WERI-Rb-1 (cell line): Measurements from ENCODE around the gene LRP5.

Source experiments
- DNase-seq: peaks from one replicate; pipeline ENCODE4 v3.0.0-alpha.2; 2020
- H3K27ac ChIP-seq: fragments of 250-450 bp; sonication (Bioruptor Pico); 2 replicates; pipeline ENCODE4 v1.5.1; 2020; ENCODE audit warnings: mild to moderate bottlenecking, moderate library complexity
- H3K27me3 ChIP-seq: fragments of 250-450 bp; sonication (Bioruptor Pico); 2 replicates; pipeline ENCODE4 v1.5.1; 2021; ENCODE audit warnings: mild to moderate bottlenecking, low read depth, moderate library complexity; ENCODE audit not compliant: insufficient read depth, severe bottlenecking
- H3K36me3 ChIP-seq: fragments of 250-450 bp; sonication (Bioruptor Pico); 2 replicates; pipeline ENCODE4 v1.5.1; 2020; ENCODE audit warnings: mild to moderate bottlenecking, moderate library complexity
- H3K4me3 ChIP-seq: 2 replicates; pipeline ENCODE4 v1.5.1; 2011; ENCODE audit warnings: low read depth, mild to moderate bottlenecking, control low read depth, low read length
- H3K9me3 ChIP-seq: fragments of 250-450 bp; sonication (Bioruptor Pico); 2 replicates; pipeline ENCODE4 v1.5.1; 2021; ENCODE audit warnings: mild to moderate bottlenecking, moderate library complexity; ENCODE audit not compliant: severe bottlenecking
- TF ChIP-seq, protein P1 (sequence below): IDR thresholded peaks from 2 replicates; pipeline ENCODE4 v1.5.1; 2011; ENCODE audit warnings: low read depth, mild to moderate bottlenecking, control low read depth, inconsistent platforms, low read length

The LRP5 gene

DNA sequence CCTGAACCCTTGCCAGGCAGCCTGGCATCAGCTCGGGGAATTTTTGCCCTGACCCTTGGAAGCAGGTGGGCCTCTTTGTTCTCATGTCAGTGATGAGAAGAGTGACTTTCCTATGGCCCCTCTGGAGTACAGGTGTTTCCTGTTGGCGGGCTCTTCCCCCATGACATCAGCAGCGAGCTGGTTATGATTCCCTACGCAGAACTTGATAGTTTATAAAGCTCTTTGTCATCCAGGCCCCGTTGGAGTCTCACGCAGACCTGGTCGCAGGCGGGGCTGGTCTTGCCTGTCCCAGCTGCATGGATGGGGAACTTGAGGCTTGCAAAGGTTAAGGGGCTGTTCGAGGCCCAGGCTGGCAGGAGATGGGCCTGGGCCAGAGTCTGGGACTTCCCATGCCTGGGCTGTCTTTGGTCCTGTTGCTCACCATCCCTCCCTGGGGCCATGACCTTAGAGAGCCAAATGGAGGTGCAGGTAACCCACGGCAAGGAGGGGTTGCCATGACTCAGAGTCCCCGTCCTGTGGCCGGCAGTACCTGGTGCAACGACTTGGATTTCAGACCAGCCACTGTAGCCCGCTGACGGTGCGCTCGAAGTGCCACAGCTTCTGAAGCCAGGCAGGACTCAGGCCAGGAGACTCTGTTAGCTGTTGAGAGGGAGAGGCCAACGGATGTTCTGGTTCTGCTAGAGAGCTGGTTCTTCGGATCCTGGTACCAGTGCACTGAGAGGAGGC is 102.3 kb downstream of the LRP5 start:
- H3K27ac ChIP-seq: no peak overlapping the region
- H3K27me3 ChIP-seq: no peaks in the 10 kb centered on the region
- TF ChIP-seq, protein P1, sequence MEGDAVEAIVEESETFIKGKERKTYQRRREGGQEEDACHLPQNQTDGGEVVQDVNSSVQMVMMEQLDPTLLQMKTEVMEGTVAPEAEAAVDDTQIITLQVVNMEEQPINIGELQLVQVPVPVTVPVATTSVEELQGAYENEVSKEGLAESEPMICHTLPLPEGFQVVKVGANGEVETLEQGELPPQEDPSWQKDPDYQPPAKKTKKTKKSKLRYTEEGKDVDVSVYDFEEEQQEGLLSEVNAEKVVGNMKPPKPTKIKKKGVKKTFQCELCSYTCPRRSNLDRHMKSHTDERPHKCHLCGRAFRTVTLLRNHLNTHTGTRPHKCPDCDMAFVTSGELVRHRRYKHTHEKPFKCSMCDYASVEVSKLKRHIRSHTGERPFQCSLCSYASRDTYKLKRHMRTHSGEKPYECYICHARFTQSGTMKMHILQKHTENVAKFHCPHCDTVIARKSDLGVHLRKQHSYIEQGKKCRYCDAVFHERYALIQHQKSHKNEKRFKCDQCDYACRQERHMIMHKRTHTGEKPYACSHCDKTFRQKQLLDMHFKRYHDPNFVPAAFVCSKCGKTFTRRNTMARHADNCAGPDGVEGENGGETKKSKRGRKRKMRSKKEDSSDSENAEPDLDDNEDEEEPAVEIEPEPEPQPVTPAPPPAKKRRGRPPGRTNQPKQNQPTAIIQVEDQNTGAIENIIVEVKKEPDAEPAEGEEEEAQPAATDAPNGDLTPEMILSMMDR: no peak
- no peak for DNase-seq
- H3K9me3 ChIP-seq: no peaks in the 10 kb centered on the region
- peaks cover 54% of the 10 kb centered on the region for H3K36me3 ChIP-seq
- H3K4me3 ChIP-seq: no peak overlapping the region

DNA sequence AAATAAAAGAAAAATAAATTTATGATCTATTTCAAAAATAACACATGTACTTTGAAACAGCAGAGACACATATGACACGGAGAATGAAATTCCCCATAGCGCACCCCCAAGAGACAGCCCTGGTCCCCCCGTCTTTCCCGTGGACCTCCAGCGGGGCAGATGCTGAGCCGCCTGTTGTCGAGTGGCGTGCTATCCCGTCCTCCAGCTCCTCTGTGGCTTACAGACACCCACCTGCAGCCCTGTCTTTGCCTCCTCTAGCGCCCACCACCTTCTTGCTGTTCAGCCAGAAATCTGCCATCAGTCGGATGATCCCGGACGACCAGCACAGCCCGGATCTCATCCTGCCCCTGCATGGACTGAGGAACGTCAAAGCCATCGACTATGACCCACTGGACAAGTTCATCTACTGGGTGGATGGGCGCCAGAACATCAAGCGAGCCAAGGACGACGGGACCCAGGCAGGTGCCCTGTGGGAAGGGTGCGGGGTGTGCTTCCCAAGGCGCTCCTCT is 103.7 kb downstream of the LRP5 start:
- H3K4me3 ChIP-seq: no peak overlapping the region
- H3K36me3 ChIP-seq: peaks cover 50% of the 10 kb centered on the region
- DNase-seq: no peak
- no peaks in the 10 kb centered on the region for H3K27me3 ChIP-seq
- no peak overlapping the region for H3K27ac ChIP-seq
- no peaks in the 10 kb centered on the region for H3K9me3 ChIP-seq
- TF ChIP-seq, protein P1: no peak

DNA sequence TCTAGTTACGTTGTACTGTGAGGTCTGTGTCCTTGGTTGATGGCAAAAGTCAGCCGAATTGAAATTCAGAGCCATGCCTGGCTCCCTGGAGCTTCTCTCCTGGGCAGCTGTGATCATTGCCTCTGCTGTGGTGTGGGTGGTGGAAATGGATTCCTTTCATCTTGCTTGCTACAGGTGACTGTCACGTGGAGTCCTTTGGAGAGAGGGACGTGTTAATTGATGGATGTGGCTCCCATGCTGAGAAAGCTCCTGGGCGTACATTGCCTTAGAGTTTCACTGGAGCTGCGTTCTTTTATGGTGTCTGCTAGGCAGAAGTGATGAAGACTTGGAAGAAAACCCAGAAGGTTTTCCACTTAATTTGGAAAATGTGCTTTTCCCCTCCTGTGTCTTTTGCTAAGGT is 106.3 kb downstream of the LRP5 start:
- Histone ChIP-seq H3K9me3 (no peaks in the 10 kb centered on the region), H3K4me3 (no peak overlapping the region), H3K27me3 (no peaks in the 10 kb centered on the region), H3K27ac (no peak overlapping the region), H3K36me3 (peaks cover 31% of the 10 kb centered on the region)
- TF ChIP-seq, protein P1: no peak
- DNase-seq: no peak

DNA sequence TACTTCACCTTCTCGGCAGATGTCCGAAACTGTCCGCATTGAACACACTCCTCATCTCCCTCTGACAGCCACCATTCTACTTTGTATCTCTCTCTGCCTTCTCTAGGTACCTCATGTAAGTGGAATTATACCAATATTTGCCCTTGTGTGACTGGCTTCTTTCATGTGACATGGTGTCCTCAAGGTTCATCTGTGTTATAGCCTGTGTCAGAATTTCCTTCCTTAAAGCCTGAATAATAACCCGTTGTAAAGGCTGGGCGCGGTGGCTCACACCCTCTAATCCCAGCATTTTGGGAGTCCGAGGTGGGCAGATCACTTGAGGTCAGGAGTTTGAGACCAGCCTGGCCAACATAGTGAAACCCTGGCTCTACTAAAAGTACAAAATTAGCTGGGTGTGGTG is 107.8 kb downstream of the LRP5 start:
- TF ChIP-seq, protein P1: no peak
- no peak overlapping the region for H3K4me3 ChIP-seq
- H3K27me3 ChIP-seq: no peaks in the 10 kb centered on the region
- no peak overlapping the region for H3K27ac ChIP-seq
- no peak for DNase-seq
- peaks cover 25% of the 10 kb centered on the region for H3K36me3 ChIP-seq
- H3K9me3 ChIP-seq: no peaks in the 10 kb centered on the region

DNA sequence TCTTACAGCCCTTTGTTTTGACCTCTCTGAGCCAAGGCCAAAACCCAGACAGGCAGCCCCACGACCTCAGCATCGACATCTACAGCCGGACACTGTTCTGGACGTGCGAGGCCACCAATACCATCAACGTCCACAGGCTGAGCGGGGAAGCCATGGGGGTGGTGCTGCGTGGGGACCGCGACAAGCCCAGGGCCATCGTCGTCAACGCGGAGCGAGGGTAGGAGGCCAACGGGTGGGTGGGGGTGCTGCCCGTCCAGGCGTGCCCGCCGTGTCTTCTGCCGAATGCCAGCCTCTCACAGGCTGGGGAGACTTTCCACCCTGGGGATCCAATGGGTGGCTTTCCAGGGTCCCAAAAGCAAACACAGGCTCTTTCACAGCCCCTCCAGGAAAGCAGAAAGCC is 111.1 kb downstream of the LRP5 start:
- Histone ChIP-seq H3K9me3 (no peaks in the 10 kb centered on the region), H3K36me3 (peaks cover 43% of the 10 kb centered on the region), H3K27me3 (no peaks in the 10 kb centered on the region), H3K27ac (no peak overlapping the region), H3K4me3 (no peak overlapping the region)
- no peak for DNase-seq
- TF ChIP-seq, protein P1: no peak
